GM18909 (cell line): ENCODE data around the gene TAS2R4.
"Not testable (repeated sequence)": the region's sequence is repeated elsewhere in the genome, so short reads cannot be mapped to it uniquely, and the experiment has no call there.

Experiments
- ATAC-seq: cut with Tn5 transposase; IDR thresholded peaks from one replicate; pipeline ENCODE4 v1.9.1; 2021; ENCODE audit warnings: mild to moderate bottlenecking; ENCODE audit not compliant: unreplicated experiment, poor library complexity

TAS2R4 gene

GRCh38 chr7:141822432-141822831 lies 46.0 kb downstream of the TAS2R4 start:
- ATAC-seq, result not testable (repeated sequence)
